ENCODE measurements around the gene FOXB1. TPM values are rescaled to one million over a fixed set of nuclear protein-coding genes. Genes with fewer than 3 reads are reported as not detected.
A peak's percentile ranks its signal among the peaks of the same experiment; 100 is the strongest.

The FOXB1 gene
- total and polyA plus RNA-seq, 9 of the 15 experiments (the other 6 are each of a cell fraction or from before 2014, with no cell fraction given), result not detected

- no peak for TF ChIP-seq AFF4 (CRISPR knock-in tag; IDR thresholded peaks at IDR 0.05)
- no peak for TF ChIP-seq PURB (CRISPR knock-in tag; IDR thresholded peaks at IDR 0.05; ENCODE audit: low read depth)
- TF ChIP-seq TCF3 (CRISPR knock-in tag; IDR thresholded peaks at IDR 0.05), result no peak
- no peak for TF ChIP-seq MGA (IDR thresholded peaks at IDR 0.05)
- TF ChIP-seq JUND (IDR thresholded peaks at IDR 0.05; ENCODE audit: borderline replicate concordance, low read depth, low read length), result no peak
- no peak for TF ChIP-seq JUND (tag; IDR thresholded peaks at IDR 0.05; ENCODE audit: borderline replicate concordance, low read depth, low read length)
- peak; percentile 57 for TF ChIP-seq NFIX (CRISPR knock-in tag; IDR thresholded peaks at IDR 0.05; ENCODE audit: low read depth)
- TF ChIP-seq ATF2 (CRISPR knock-in tag; IDR thresholded peaks at IDR 0.05), result no peak
- TF ChIP-seq RBM15 (IDR thresholded peaks at IDR 0.05; ENCODE audit: insufficient read depth, low read length), result no peak
- no peak for TF ChIP-seq SREBF1 (IDR thresholded peaks at IDR 0.05; ENCODE audit: borderline replicate concordance, low read depth, low read length)
Measured at GRCh38 chr15:60021589-60022378, 17.7 kb downstream of the FOXB1 start (continued).
